ENCODE measurements around the gene SH3TC2.

DNA sequence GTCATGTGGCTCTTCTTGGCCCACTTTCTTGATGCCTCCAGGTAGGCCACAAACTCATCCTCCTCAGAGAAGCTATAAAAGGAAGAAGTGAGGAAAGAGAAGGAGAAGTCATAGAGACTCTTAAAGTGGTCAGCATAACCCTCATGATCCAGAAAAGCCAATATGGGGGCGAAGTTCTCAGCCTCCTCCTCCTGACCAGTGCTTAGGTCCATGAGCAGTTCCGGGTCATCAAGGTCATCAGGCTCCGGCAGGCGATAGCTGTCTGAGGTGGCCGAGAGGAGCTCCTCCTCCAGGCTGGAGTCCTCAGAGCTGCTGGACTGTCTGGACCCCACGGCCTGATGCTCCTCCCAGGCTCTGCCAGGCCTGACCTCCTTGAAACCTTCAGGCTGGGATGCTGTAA lies 34.7 kb downstream of the SH3TC2 start:
- TF ChIP-seq, protein P1, sequence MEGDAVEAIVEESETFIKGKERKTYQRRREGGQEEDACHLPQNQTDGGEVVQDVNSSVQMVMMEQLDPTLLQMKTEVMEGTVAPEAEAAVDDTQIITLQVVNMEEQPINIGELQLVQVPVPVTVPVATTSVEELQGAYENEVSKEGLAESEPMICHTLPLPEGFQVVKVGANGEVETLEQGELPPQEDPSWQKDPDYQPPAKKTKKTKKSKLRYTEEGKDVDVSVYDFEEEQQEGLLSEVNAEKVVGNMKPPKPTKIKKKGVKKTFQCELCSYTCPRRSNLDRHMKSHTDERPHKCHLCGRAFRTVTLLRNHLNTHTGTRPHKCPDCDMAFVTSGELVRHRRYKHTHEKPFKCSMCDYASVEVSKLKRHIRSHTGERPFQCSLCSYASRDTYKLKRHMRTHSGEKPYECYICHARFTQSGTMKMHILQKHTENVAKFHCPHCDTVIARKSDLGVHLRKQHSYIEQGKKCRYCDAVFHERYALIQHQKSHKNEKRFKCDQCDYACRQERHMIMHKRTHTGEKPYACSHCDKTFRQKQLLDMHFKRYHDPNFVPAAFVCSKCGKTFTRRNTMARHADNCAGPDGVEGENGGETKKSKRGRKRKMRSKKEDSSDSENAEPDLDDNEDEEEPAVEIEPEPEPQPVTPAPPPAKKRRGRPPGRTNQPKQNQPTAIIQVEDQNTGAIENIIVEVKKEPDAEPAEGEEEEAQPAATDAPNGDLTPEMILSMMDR (IDR thresholded peaks at IDR 0.05 in 4 of 5, conservative IDR thresholded peaks at IDR 0.05 in 1 of 5): no peak
- no peak for TF ChIP-seq POLR2A (IDR thresholded peaks at IDR 0.05)
